Ascending aorta (tissue), 2 donors: Measurements from ENCODE around the gene RGS9. TPM values are rescaled to one million over a fixed set of nuclear protein-coding genes. Genes with fewer than 3 reads are reported as not detected.

Source experiments
- DNase-seq, 2 donors: peaks; one replicate each; pipeline ENCODE4 v3.0.0-alpha.2; 2019; ENCODE audit warnings: low spot score in 2 of 2
- H3K27ac ChIP-seq, 2 donors: fragments of 200-600 bp; sonication (generic); one replicate each; pipeline ENCODE4 v1.5.1; 2016 to 2017; ENCODE audit warnings: mild to moderate bottlenecking in 1 of 2
- H3K27me3 ChIP-seq: fragments of 200-600 bp; sonication (generic); one replicate; pipeline ENCODE4 v1.5.1; 2017
- H3K36me3 ChIP-seq, 2 donors: fragments of 200-600 bp; sonication (generic); one replicate each; pipeline ENCODE4 v1.5.1; 2016
- H3K4me1 ChIP-seq, 2 donors: fragments of 200-600 bp; sonication (generic); one replicate each; pipeline ENCODE4 v1.5.1; 2016 to 2017; ENCODE audit warnings: mild to moderate bottlenecking in 1 of 2
- H3K4me3 ChIP-seq, 2 donors: fragments of 200-600 bp; sonication (generic); one replicate each; pipeline ENCODE4 v1.5.1; 2016 to 2017; ENCODE audit warnings: mild to moderate bottlenecking in 1 of 2
- H3K9me3 ChIP-seq, 2 donors: fragments of 200-600 bp; sonication (generic); one replicate each; pipeline ENCODE4 v1.5.1; 2016
- intact Hi-C: fragments of 100-400 bp; cut with DNase I; formaldehyde crosslinking; loops from one replicate; pipeline ENCODE4 v1.15.1; 2023
- total RNA-seq: library from RNA; depleted of rRNA; stranded (reverse); fragments of >200 nt; gene quantifications from one replicate; pipeline ENCODE4 v1.1.0, GENCODE V29; 2016
- TF ChIP-seq, protein P1 (sequence below), 3 experiments: fragments of 200-600 bp in 2 of 3; fragments of 450-650 bp in 1 of 3; sonication (generic) in 2 of 3; IDR thresholded peaks; one replicate each; pipeline ENCODE4 v1.5.1; 2016 to 2019; ENCODE audit warnings: antibody characterized with exemption in 3 of 3, mild to moderate bottlenecking in 1 of 3, moderate library complexity in 1 of 3

RGS9 gene
- total RNA-seq, 1 donor from 2014 or later, result 0.21 TPM

DNA sequence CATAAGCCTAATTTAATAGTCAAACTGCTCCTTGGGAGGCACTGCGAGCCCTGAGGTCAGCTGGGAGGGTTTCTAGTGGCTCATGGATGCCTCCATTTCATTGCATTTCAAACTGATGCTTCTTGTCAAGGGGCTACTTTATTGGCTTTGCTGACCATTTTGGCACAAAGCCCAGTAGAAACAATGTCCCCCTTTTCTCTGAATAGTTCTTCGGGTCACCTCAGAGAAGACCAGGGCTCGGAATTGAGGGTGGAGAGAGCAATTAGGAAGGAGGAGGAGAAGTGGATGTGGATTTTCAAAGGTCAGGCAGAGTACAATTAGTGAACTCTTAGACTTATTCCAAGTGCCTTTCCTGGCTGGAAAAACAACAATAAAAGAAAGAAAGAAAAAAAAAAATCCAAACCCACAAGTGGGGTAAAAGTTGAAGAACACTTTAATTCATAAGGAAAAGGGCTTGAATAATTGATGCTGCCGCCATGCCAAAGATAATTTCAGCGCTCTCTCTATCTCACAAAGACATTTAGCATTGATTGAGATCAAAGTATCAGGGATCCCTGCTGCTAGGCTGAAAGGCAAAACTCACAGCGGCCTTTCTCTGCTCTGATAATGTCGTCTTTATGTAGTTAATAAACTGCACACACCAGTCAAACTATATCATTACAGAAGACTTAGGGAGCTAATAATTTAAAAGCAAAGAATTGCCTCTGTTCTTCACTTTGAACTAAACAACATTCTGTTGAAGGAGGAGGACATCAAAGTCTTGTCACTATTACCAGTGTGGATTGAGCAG is 122.7 kb downstream of the RGS9 start:
- DNase-seq, result no peak
- H3K36me3 ChIP-seq, result no peaks in the 10 kb centered on the region
- no peaks in the 10 kb centered on the region for H3K27me3 ChIP-seq
- no peaks in the 10 kb centered on the region for H3K9me3 ChIP-seq
- TF ChIP-seq, protein P1, sequence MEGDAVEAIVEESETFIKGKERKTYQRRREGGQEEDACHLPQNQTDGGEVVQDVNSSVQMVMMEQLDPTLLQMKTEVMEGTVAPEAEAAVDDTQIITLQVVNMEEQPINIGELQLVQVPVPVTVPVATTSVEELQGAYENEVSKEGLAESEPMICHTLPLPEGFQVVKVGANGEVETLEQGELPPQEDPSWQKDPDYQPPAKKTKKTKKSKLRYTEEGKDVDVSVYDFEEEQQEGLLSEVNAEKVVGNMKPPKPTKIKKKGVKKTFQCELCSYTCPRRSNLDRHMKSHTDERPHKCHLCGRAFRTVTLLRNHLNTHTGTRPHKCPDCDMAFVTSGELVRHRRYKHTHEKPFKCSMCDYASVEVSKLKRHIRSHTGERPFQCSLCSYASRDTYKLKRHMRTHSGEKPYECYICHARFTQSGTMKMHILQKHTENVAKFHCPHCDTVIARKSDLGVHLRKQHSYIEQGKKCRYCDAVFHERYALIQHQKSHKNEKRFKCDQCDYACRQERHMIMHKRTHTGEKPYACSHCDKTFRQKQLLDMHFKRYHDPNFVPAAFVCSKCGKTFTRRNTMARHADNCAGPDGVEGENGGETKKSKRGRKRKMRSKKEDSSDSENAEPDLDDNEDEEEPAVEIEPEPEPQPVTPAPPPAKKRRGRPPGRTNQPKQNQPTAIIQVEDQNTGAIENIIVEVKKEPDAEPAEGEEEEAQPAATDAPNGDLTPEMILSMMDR (IDR thresholded peaks at IDR 0.05), result no peak
- H3K4me3 ChIP-seq, result no peak overlapping the region
- no peak overlapping the region for H3K27ac ChIP-seq
- no peaks in the 10 kb centered on the region for H3K4me1 ChIP-seq
- intact Hi-C loops, result no loop called here

GRCh38 chr17:65260626-65261025 is 123.5 kb downstream of the RGS9 start:
- no peaks in the 10 kb centered on the region for H3K4me1 ChIP-seq
- no peak overlapping the region for H3K27ac ChIP-seq
- TF ChIP-seq, protein P1 (IDR thresholded peaks at IDR 0.05), result no peak
- no peaks in the 10 kb centered on the region for H3K36me3 ChIP-seq
- H3K9me3 ChIP-seq, result no peaks in the 10 kb centered on the region
- H3K27me3 ChIP-seq, result no peaks in the 10 kb centered on the region
- no peak for DNase-seq
- intact Hi-C loops, result no loop called here
- no peak overlapping the region for H3K4me3 ChIP-seq

DNA sequence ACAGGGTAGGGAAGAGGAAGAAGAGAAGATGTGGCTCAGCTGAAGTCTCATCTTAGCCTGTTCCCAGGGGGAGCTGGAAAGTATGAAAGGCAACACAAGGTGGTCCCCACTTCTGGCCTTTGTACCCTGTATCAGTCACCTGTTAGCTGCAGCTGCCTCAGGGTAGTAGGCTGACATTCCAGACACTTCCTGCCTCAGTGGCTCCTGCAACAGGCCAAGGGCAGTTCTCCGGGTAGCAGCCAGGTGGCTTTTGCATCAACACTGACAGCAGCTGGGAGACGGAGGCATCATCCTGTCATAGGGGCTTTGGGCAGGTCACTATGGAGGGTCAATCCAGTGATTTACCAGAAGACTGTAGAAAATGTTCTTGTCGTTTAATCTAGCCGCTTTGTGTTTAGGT is 124.0 kb downstream of the RGS9 start:
- no peak for DNase-seq
- Histone ChIP-seq H3K9me3 (peaks cover 0 to 4% of the 10 kb centered on the region in 2 donors), H3K4me3 (no peak overlapping the region), H3K27me3 (no peaks in the 10 kb centered on the region), H3K27ac (no peak overlapping the region), H3K4me1 (no peaks in the 10 kb centered on the region), H3K36me3 (no peaks in the 10 kb centered on the region)
- intact Hi-C loops, result no loop called here
- TF ChIP-seq, protein P1 (IDR thresholded peaks at IDR 0.05), result no peak

GRCh38 chr17:65261682-65262636 is 124.8 kb downstream of the RGS9 start:
- Histone ChIP-seq H3K36me3 (no peaks in the 10 kb centered on the region), H3K4me3 (no peak overlapping the region), H3K27me3 (no peaks in the 10 kb centered on the region), H3K4me1 (no peaks in the 10 kb centered on the region), H3K9me3 (peaks cover 0 to 11% of the 10 kb centered on the region in 2 donors), H3K27ac (no peak overlapping the region)
- DNase-seq, result no peak
- intact Hi-C loops, result no loop called here
- TF ChIP-seq, protein P1 (IDR thresholded peaks at IDR 0.05), result no peak

DNA sequence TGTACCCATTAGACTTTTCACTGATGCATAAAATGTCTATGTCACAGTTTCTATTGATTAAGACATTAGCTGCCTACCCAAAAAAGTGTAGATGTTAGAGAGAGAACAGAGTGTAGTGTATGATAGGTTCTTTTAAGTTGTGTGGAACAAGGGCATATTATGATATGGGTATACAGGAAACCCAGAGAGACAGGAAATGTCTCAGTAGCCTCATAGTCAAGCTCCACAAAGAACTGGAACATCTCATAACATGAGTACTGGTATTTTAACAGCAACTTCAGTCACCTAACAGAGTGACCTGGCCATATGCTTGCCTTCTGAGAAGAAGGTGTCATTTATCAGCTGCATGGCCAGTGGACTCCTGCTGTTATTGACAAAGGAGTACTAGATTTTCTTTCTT is 128.1 kb downstream of the RGS9 start:
- intact Hi-C loops, result no loop called here
- Histone ChIP-seq H3K4me3 (no peak overlapping the region), H3K4me1 (peaks cover 0 to 11% of the 10 kb centered on the region in 2 donors), H3K27ac (no peak overlapping the region), H3K27me3 (no peaks in the 10 kb centered on the region), H3K36me3 (no peaks in the 10 kb centered on the region), H3K9me3 (peaks cover 0 to 18% of the 10 kb centered on the region in 2 donors)
- TF ChIP-seq, protein P1 (IDR thresholded peaks at IDR 0.05), result no peak
- DNase-seq, result no peak
